ENCODE measurements around the gene SSU72. TPM values are rescaled to one million over a fixed set of nuclear protein-coding genes. Genes with fewer than 3 reads are reported as not detected.

SSU72 gene
- total RNA-seq, 4 donors from 2014 or later = 98.4 to 125 (median 124) TPM

- no peak for TF ChIP-seq POLR2A (IDR thresholded peaks at IDR 0.05)
- no peak for TF ChIP-seq CTCF (IDR thresholded peaks at IDR 0.05)
- H3K4me1 ChIP-seq = peaks cover 7 to 22% (median 10%) of the 10 kb centered on the region in 3 donors
- DNase-seq = no peak
- H3K36me3 ChIP-seq = no peaks in the 10 kb centered on the region
- intact Hi-C loops (cut with DNase I) = no loop called here
- H3K27me3 ChIP-seq = peaks cover 0 to 59% (median 0%) of the 10 kb centered on the region in 4 donors
- H3K9me3 ChIP-seq = no peaks in the 10 kb centered on the region
- no peak overlapping the region for H3K27ac ChIP-seq
- H3K4me3 ChIP-seq = no peak overlapping the region
- WGBS, 2 donors = 84 to 94% methylated on average over 4 to 7 of the region's 24 CpGs
Measured at GRCh38 chr1:1593834-1594601, 19.4 kb upstream of the SSU72 start.

- no peak overlapping the region for H3K27ac ChIP-seq
- no peak for TF ChIP-seq CTCF (IDR thresholded peaks at IDR 0.05)
- TF ChIP-seq POLR2A (IDR thresholded peaks at IDR 0.05) = no peak
- H3K36me3 ChIP-seq = no peaks in the 10 kb centered on the region
- no peaks in the 10 kb centered on the region for H3K4me1 ChIP-seq
- no peaks in the 10 kb centered on the region for H3K9me3 ChIP-seq
- intact Hi-C loops (cut with DNase I) = no loop called here
- H3K4me3 ChIP-seq = no peak overlapping the region
- H3K27me3 ChIP-seq = peaks cover 0 to 54% (median 0%) of the 10 kb centered on the region in 4 donors
- WGBS, 2 donors = 77 to 98% methylated on average over 9 to 10 of the region's 13 CpGs
- no peak for DNase-seq
Measured at GRCh38 chr1:1591452-1591851, 16.8 kb upstream of the SSU72 start.

- H3K27me3 ChIP-seq = peaks cover 0 to 72% (median 0%) of the 10 kb centered on the region in 4 donors
- peaks cover 0 to 8% (median 0%) of the 10 kb centered on the region in 3 donors for H3K4me1 ChIP-seq
- no peaks in the 10 kb centered on the region for H3K36me3 ChIP-seq
- intact Hi-C loops (cut with DNase I) = no loop called here
- no peaks in the 10 kb centered on the region for H3K9me3 ChIP-seq
- H3K4me3 ChIP-seq = no peak overlapping the region
- no peak for DNase-seq
- TF ChIP-seq POLR2A (IDR thresholded peaks at IDR 0.05) (no peak), CTCF (IDR thresholded peaks at IDR 0.05) (no peak)
- 83 to 86% methylated on average over 21 of the region's 23 CpGs for WGBS, 2 donors
- H3K27ac ChIP-seq = no peak overlapping the region
Measured at GRCh38 chr1:1583347-1584010, 8.8 kb upstream of the SSU72 start.

- intact Hi-C loops (cut with DNase I) = no loop called here
- no peak overlapping the region for H3K4me3 ChIP-seq
- 55 to 61% methylated on average over 5 to 6 of the region's 9 CpGs for WGBS, 2 donors
- no peak for DNase-seq
- no peaks in the 10 kb centered on the region for H3K36me3 ChIP-seq
- H3K27ac ChIP-seq = no peak overlapping the region
- H3K27me3 ChIP-seq = peaks cover 0 to 73% (median 0%) of the 10 kb centered on the region in 4 donors
- no peaks in the 10 kb centered on the region for H3K9me3 ChIP-seq
- TF ChIP-seq CTCF (IDR thresholded peaks at IDR 0.05) (no peak), POLR2A (IDR thresholded peaks at IDR 0.05) (no peak)
- peaks cover 0 to 8% (median 0%) of the 10 kb centered on the region in 3 donors for H3K4me1 ChIP-seq
Measured at GRCh38 chr1:1582585-1583346, 8.1 kb upstream of the SSU72 start.

Data from esophagus squamous epithelium (tissue), 5 donors.